GM23338 (cell line): ENCODE data around the gene HNRNPM. TPM values are rescaled to one million over a fixed set of nuclear protein-coding genes. Genes with fewer than 3 reads are reported as not detected.
A peak's percentile ranks its signal among the peaks of the same experiment; 100 is the strongest.

ENCODE experiments used
- ATAC-seq: fragments of 200-7000 bp; cut with Tn5 transposase; 3 replicates; pipeline ENCODE4 v1.9.1; 2020
- DNase-seq: peaks from one replicate; pipeline ENCODE4 v3.0.0-alpha.2; 2015; ENCODE audit warnings: low spot score
- H2AFZ ChIP-seq: fragments of 200-600 bp; sonication (generic); 2 replicates; pipeline ENCODE4 v1.8.0; 2016; ENCODE audit warnings: antibody characterized with exemption, mild to moderate bottlenecking, moderate library complexity
- H3F3A ChIP-seq: fragments of 200-600 bp; sonication (generic); replicated peaks from 2 replicates; pipeline ENCODE4 v1.8.0; 2017; ENCODE audit warnings: antibody characterized with exemption, mixed run types, low read depth
- H3K27ac ChIP-seq: fragments of 200-600 bp; sonication (generic); 2 replicates; pipeline ENCODE4 v1.6.1; 2016; ENCODE audit warnings: low read depth
- H3K27me3 ChIP-seq: fragments of 200-600 bp; sonication (generic); 2 replicates; pipeline ENCODE4 v1.8.0; 2016; ENCODE audit warnings: mild to moderate bottlenecking, mixed run types, moderate library complexity; ENCODE audit not compliant: insufficient read depth
- H3K36me3 ChIP-seq: fragments of 200-600 bp; sonication (generic); 2 replicates; pipeline ENCODE4 v1.8.0; 2016; ENCODE audit warnings: mild to moderate bottlenecking; ENCODE audit not compliant: insufficient read depth
- H3K4me1 ChIP-seq: fragments of 200-600 bp; sonication (generic); 2 replicates; pipeline ENCODE4 v1.8.0; 2016; ENCODE audit warnings: mild to moderate bottlenecking, moderate library complexity; ENCODE audit not compliant: insufficient read depth
- H3K4me2 ChIP-seq: fragments of 200-600 bp; sonication (generic); 2 replicates; pipeline ENCODE4 v1.7.1; 2017; ENCODE audit warnings: mixed run types
- H3K4me3 ChIP-seq: fragments of 200-600 bp; sonication (generic); 2 replicates; pipeline ENCODE4 v1.6.1; 2016; ENCODE audit warnings: mixed run types
- H3K79me2 ChIP-seq: fragments of 200-600 bp; sonication (generic); replicated peaks from 2 replicates; pipeline ENCODE4 v1.8.0; 2017; ENCODE audit warnings: mild to moderate bottlenecking; ENCODE audit not compliant: insufficient read depth
- H3K9me2 ChIP-seq: fragments of 200-600 bp; sonication (generic); 2 replicates; pipeline ENCODE4 v1.8.0; 2017; ENCODE audit not compliant: insufficient read depth
- H4K20me1 ChIP-seq: fragments of 200-600 bp; sonication (generic); replicated peaks from 2 replicates; pipeline ENCODE4 v1.8.0; 2017; ENCODE audit warnings: mild to moderate bottlenecking; ENCODE audit not compliant: insufficient read depth
- H3K27ac Mint-ChIP-seq: 2 replicates; pipeline ENCODE4 v1.8.0; 2020; ENCODE audit warnings: inconsistent platforms, mild to moderate bottlenecking, moderate library complexity, mixed read lengths
- H3K27me3 Mint-ChIP-seq: 3 replicates; pipeline ENCODE4 v1.8.0; 2022; ENCODE audit warnings: low read depth, mild to moderate bottlenecking, moderate library complexity, mixed read lengths, inconsistent platforms; ENCODE audit not compliant: insufficient read depth, poor library complexity
- H3K36me3 Mint-ChIP-seq: 3 replicates; pipeline ENCODE4 v1.8.0; 2021; ENCODE audit warnings: low read depth, mild to moderate bottlenecking, inconsistent platforms, moderate library complexity, mixed read lengths
- H3K4me1 Mint-ChIP-seq: 3 replicates; pipeline ENCODE4 v1.8.0; 2020; ENCODE audit warnings: mild to moderate bottlenecking, inconsistent platforms, mixed read lengths
- H3K4me3 Mint-ChIP-seq: 3 replicates; pipeline ENCODE4 v1.8.0; 2021; ENCODE audit warnings: moderate library complexity, mild to moderate bottlenecking, inconsistent platforms, mixed read lengths
- H3K9me3 Mint-ChIP-seq: 3 replicates; pipeline ENCODE4 v1.8.0; 2020; ENCODE audit warnings: moderate library complexity, mild to moderate bottlenecking, inconsistent platforms, mixed read lengths
- CREB1 ChIP-seq: fragments of 250-450 bp; sonication (Bioruptor Pico); IDR thresholded peaks from 2 replicates; pipeline ENCODE4 v1.5.0; 2020; ENCODE audit warnings: low read depth, mild to moderate bottlenecking, moderate library complexity
- ETS1 ChIP-seq: IDR thresholded peaks from 2 replicates; pipeline ENCODE4 v1.6.1; 2016; ENCODE audit warnings: antibody characterized with exemption
- EZH2phosphoT487 ChIP-seq: fragments of 200-600 bp; sonication (generic); IDR thresholded peaks from one replicate; pipeline ENCODE4 v1.8.1; 2018; ENCODE audit warnings: antibody characterized with exemption; ENCODE audit not compliant: unreplicated experiment
- JUNB ChIP-seq: IDR thresholded peaks from one replicate; pipeline ENCODE4 v1.6.1; 2016; ENCODE audit warnings: antibody characterized with exemption; ENCODE audit not compliant: unreplicated experiment
- NANOG ChIP-seq: IDR thresholded peaks from 2 replicates; pipeline ENCODE4 v1.6.1; 2016; ENCODE audit warnings: antibody characterized with exemption, borderline replicate concordance
- ZNF114 ChIP-seq: fragments of 250-450 bp; sonication (Bioruptor Pico); IDR thresholded peaks from 2 replicates; pipeline ENCODE4 v1.5.0; 2020; ENCODE audit warnings: mild to moderate bottlenecking, moderate library complexity
- ZNF331 ChIP-seq: fragments of 250-450 bp; sonication (Bioruptor Pico); IDR thresholded peaks from 2 replicates; pipeline ENCODE4 v1.5.0; 2020; ENCODE audit warnings: low read depth, mild to moderate bottlenecking, moderate library complexity
- polyA plus RNA-seq: library from polyadenylated mRNA; unstranded; fragments of >200 nt; fragmentation: Nextera tagmentation; extraction: Ambion mirVana; gene quantifications from 2 replicates; pipeline ENCODE4 v1.2.1, GENCODE V29; 2016
- total RNA-seq: library from RNA; depleted of rRNA; stranded (reverse); fragments of >200 nt; shearing (Covaris generic); gene quantifications from 2 replicates; pipeline ENCODE4 v1.2.3, GENCODE V29; 2014
- TF ChIP-seq, protein P1 (sequence below): fragments of 250-450 bp; sonication (Bioruptor Pico); IDR thresholded peaks from 2 replicates; pipeline ENCODE4 v1.5.0; 2020; ENCODE audit warnings: mild to moderate bottlenecking, moderate library complexity
- TF ChIP-seq, protein P2 (sequence below): IDR thresholded peaks from one replicate; pipeline ENCODE4 v1.6.1; 2018; ENCODE audit warnings: antibody characterized with exemption; ENCODE audit not compliant: unreplicated experiment
- TF ChIP-seq, protein P3 (sequence below), 2 experiments: fragments of 200-600 bp in 1 of 2; sonication (generic) in 1 of 2; conservative IDR thresholded peaks; 2 replicates each; pipeline versions ENCODE4 v1.5.1 to v1.6.1; 2016 to 2017; ENCODE audit warnings: antibody characterized with exemption in 2 of 2, low read depth in 2 of 2, mild to moderate bottlenecking in 2 of 2, moderate library complexity in 1 of 2

Gene HNRNPM
- total and polyA plus RNA-seq, 2 experiments from 2014 or later, result 291 to 389 TPM

- TF ChIP-seq, protein P1, sequence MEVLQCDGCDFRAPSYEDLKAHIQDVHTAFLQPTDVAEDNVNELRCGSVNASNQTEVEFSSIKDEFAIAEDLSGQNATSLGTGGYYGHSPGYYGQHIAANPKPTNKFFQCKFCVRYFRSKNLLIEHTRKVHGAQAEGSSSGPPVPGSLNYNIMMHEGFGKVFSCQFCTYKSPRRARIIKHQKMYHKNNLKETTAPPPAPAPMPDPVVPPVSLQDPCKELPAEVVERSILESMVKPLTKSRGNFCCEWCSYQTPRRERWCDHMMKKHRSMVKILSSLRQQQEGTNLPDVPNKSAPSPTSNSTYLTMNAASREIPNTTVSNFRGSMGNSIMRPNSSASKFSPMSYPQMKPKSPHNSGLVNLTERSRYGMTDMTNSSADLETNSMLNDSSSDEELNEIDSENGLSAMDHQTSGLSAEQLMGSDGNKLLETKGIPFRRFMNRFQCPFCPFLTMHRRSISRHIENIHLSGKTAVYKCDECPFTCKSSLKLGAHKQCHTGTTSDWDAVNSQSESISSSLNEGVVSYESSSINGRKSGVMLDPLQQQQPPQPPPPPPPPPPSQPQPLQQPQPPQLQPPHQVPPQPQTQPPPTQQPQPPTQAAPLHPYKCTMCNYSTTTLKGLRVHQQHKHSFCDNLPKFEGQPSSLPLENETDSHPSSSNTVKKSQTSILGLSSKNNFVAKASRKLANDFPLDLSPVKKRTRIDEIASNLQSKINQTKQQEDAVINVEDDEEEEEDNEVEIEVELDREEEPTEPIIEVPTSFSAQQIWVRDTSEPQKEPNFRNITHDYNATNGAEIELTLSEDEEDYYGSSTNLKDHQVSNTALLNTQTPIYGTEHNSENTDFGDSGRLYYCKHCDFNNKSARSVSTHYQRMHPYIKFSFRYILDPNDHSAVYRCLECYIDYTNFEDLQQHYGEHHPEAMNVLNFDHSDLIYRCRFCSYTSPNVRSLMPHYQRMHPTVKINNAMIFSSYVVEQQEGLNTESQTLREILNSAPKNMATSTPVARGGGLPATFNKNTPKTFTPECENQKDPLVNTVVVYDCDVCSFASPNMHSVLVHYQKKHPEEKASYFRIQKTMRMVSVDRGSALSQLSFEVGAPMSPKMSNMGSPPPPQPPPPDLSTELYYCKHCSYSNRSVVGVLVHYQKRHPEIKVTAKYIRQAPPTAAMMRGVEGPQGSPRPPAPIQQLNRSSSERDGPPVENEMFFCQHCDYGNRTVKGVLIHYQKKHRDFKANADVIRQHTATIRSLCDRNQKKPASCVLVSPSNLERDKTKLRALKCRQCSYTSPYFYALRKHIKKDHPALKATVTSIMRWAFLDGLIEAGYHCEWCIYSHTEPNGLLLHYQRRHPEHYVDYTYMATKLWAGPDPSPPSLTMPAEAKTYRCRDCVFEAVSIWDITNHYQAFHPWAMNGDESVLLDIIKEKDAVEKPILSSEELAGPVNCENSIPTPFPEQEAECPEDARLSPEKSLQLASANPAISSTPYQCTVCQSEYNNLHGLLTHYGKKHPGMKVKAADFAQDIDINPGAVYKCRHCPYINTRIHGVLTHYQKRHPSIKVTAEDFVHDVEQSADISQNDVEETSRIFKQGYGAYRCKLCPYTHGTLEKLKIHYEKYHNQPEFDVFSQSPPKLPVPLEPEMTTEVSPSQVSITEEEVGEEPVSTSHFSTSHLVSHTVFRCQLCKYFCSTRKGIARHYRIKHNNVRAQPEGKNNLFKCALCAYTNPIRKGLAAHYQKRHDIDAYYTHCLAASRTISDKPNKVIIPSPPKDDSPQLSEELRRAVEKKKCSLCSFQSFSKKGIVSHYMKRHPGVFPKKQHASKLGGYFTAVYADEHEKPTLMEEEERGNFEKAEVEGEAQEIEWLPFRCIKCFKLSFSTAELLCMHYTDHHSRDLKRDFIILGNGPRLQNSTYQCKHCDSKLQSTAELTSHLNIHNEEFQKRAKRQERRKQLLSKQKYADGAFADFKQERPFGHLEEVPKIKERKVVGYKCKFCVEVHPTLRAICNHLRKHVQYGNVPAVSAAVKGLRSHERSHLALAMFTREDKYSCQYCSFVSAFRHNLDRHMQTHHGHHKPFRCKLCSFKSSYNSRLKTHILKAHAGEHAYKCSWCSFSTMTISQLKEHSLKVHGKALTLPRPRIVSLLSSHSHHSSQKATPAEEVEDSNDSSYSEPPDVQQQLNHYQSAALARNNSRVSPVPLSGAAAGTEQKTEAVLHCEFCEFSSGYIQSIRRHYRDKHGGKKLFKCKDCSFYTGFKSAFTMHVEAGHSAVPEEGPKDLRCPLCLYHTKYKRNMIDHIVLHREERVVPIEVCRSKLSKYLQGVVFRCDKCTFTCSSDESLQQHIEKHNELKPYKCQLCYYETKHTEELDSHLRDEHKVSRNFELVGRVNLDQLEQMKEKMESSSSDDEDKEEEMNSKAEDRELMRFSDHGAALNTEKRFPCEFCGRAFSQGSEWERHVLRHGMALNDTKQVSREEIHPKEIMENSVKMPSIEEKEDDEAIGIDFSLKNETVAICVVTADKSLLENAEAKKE, result no peak
Measured at GRCh38 chr19:8494158-8494557, 49.4 kb downstream of the HNRNPM start (continued).

DNA sequence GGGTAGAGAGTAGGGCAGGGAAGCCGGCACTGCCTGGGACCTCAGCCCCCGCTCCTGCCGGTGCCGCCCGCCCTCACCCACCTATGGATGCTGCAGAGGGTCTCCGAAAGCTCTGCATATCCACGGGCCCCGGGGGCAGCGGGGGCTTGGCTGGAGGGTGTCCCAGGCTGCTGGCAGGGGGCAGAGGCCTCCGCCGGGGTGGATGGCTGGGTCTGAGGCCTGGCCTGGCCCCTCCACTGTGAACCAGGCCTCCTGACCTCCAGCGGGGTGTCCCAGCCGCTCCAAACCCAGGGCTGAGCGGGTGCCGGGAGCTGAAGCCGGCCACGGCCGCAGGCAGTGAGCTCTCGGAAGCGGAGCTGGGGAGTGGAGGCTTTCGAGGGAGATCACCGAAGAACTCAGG, 53.5 kb downstream of the HNRNPM start:
- H3K36me3 Mint-ChIP-seq, result no peaks in the 10 kb centered on the region

More for the DNA sequence above, 53.5 kb downstream of the HNRNPM start:
- Mint-ChIP-seq H3K27ac (no peak overlapping the region), H3K4me3 (no peak overlapping the region), H3K4me1 (peaks cover 14% of the 10 kb centered on the region), H3K9me3 (no peaks in the 10 kb centered on the region), H3K27me3 (peaks cover 12% of the 10 kb centered on the region)
- DNase-seq, result no peak
- Histone ChIP-seq H3K36me3 (no peaks in the 10 kb centered on the region), H3K27ac (no peak overlapping the region), H3F3A (no peaks in the 10 kb centered on the region), H3K4me2 (no peak overlapping the region), H3K4me1 (peaks cover 4% of the 10 kb centered on the region), H2AFZ (peak overlapping the region; percentile 66), H3K79me2 (no peaks in the 10 kb centered on the region), H3K27me3 (no peaks in the 10 kb centered on the region), H4K20me1 (no peaks in the 10 kb centered on the region), H3K9me2 (no peaks in the 10 kb centered on the region), H3K4me3 (no peak overlapping the region)
- no peak for TF ChIP-seq JUNB
- no peak for TF ChIP-seq ETS1
- no peak for TF ChIP-seq ZNF114
- TF ChIP-seq ZNF331, result no peak
- TF ChIP-seq, protein P2, sequence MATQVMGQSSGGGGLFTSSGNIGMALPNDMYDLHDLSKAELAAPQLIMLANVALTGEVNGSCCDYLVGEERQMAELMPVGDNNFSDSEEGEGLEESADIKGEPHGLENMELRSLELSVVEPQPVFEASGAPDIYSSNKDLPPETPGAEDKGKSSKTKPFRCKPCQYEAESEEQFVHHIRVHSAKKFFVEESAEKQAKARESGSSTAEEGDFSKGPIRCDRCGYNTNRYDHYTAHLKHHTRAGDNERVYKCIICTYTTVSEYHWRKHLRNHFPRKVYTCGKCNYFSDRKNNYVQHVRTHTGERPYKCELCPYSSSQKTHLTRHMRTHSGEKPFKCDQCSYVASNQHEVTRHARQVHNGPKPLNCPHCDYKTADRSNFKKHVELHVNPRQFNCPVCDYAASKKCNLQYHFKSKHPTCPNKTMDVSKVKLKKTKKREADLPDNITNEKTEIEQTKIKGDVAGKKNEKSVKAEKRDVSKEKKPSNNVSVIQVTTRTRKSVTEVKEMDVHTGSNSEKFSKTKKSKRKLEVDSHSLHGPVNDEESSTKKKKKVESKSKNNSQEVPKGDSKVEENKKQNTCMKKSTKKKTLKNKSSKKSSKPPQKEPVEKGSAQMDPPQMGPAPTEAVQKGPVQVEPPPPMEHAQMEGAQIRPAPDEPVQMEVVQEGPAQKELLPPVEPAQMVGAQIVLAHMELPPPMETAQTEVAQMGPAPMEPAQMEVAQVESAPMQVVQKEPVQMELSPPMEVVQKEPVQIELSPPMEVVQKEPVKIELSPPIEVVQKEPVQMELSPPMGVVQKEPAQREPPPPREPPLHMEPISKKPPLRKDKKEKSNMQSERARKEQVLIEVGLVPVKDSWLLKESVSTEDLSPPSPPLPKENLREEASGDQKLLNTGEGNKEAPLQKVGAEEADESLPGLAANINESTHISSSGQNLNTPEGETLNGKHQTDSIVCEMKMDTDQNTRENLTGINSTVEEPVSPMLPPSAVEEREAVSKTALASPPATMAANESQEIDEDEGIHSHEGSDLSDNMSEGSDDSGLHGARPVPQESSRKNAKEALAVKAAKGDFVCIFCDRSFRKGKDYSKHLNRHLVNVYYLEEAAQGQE, result no peak
- TF ChIP-seq EZH2phosphoT487, result no peak
- no peak for TF ChIP-seq CREB1
- TF ChIP-seq NANOG, result no peak
- TF ChIP-seq, protein P3, sequence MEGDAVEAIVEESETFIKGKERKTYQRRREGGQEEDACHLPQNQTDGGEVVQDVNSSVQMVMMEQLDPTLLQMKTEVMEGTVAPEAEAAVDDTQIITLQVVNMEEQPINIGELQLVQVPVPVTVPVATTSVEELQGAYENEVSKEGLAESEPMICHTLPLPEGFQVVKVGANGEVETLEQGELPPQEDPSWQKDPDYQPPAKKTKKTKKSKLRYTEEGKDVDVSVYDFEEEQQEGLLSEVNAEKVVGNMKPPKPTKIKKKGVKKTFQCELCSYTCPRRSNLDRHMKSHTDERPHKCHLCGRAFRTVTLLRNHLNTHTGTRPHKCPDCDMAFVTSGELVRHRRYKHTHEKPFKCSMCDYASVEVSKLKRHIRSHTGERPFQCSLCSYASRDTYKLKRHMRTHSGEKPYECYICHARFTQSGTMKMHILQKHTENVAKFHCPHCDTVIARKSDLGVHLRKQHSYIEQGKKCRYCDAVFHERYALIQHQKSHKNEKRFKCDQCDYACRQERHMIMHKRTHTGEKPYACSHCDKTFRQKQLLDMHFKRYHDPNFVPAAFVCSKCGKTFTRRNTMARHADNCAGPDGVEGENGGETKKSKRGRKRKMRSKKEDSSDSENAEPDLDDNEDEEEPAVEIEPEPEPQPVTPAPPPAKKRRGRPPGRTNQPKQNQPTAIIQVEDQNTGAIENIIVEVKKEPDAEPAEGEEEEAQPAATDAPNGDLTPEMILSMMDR (conservative IDR thresholded peaks at IDR 0.05; ENCODE audit: low read depth in 2 of 2), result no peak
- ATAC-seq, result no peak; the same call in 2 of the 3 replicates
